ENCODE measurements around the gene NYNRIN.
A peak's percentile ranks its signal among the peaks of the same experiment; 100 is the strongest.
"Not testable (repeated sequence)": the region's sequence is repeated elsewhere in the genome, so short reads cannot be mapped to it uniquely, and the experiment has no call there.

NYNRIN gene

GRCh38 chr14:24370748-24371147 is 28.1 kb upstream of the NYNRIN start:
- DNase-seq: peak; percentile 64

GRCh38 chr14:24371605-24372004 is 27.2 kb upstream of the NYNRIN start:
- not testable (repeated sequence) for DNase-seq

- DNase-seq: no peak
Observed at GRCh38 chr14:24372701-24373416, 25.9 kb upstream of the NYNRIN start.

- no peak for DNase-seq
Observed at GRCh38 chr14:24376448-24377070, 22.2 kb upstream of the NYNRIN start.

- DNase-seq: no peak
Observed at GRCh38 chr14:24377126-24377525, 21.7 kb upstream of the NYNRIN start.

GRCh38 chr14:24377657-24378056 is 21.1 kb upstream of the NYNRIN start:
- no peak for DNase-seq

- DNase-seq: no peak
Observed at GRCh38 chr14:24378327-24378726, 20.5 kb upstream of the NYNRIN start.

- no peak for DNase-seq
Observed at GRCh38 chr14:24378981-24379906, 19.6 kb upstream of the NYNRIN start.

- DNase-seq: no peak
Observed at GRCh38 chr14:24379907-24380730, 18.7 kb upstream of the NYNRIN start.

- DNase-seq: no peak
Observed at GRCh38 chr14:24381363-24382063, 17.3 kb upstream of the NYNRIN start.

- DNase-seq: no peak
Observed at GRCh38 chr14:24382064-24382371, 16.8 kb upstream of the NYNRIN start.

- no peak for DNase-seq
Observed at GRCh38 chr14:24384169-24384568, 14.6 kb upstream of the NYNRIN start.

- no peak for DNase-seq
Observed at GRCh38 chr14:24385524-24385923, 13.3 kb upstream of the NYNRIN start.

- peak; percentile 10 for DNase-seq
Observed at GRCh38 chr14:24387009-24387345, 11.8 kb upstream of the NYNRIN start.

GRCh38 chr14:24387579-24387978 is 11.2 kb upstream of the NYNRIN start:
- peak; percentile 1 for DNase-seq

- DNase-seq: no peak
Observed at GRCh38 chr14:24388474-24389179, 10.2 kb upstream of the NYNRIN start.

GRCh38 chr14:24389226-24389848 is 9.5 kb upstream of the NYNRIN start:
- DNase-seq: no peak

- DNase-seq: no peak
Observed at GRCh38 chr14:24390701-24391468, 7.9 kb upstream of the NYNRIN start.

- no peak for DNase-seq
Observed at GRCh38 chr14:24392325-24393091, 6.3 kb upstream of the NYNRIN start.

GRCh38 chr14:24394275-24394674 is 4.5 kb upstream of the NYNRIN start:
- no peak for DNase-seq

Measured in femur (tissue), 1 donor.